HG02759 (cell line): ENCODE measurements around the gene PVALB.
"Not testable (repeated sequence)": the region's sequence is repeated elsewhere in the genome, so short reads cannot be mapped to it uniquely, and the experiment has no call there.

ENCODE experiments used
- ATAC-seq: cut with Tn5 transposase; IDR thresholded peaks from one replicate; pipeline ENCODE4 v1.9.1; 2021; ENCODE audit warnings: mild to moderate bottlenecking, moderate library complexity; ENCODE audit not compliant: unreplicated experiment

The PVALB gene

DNA sequence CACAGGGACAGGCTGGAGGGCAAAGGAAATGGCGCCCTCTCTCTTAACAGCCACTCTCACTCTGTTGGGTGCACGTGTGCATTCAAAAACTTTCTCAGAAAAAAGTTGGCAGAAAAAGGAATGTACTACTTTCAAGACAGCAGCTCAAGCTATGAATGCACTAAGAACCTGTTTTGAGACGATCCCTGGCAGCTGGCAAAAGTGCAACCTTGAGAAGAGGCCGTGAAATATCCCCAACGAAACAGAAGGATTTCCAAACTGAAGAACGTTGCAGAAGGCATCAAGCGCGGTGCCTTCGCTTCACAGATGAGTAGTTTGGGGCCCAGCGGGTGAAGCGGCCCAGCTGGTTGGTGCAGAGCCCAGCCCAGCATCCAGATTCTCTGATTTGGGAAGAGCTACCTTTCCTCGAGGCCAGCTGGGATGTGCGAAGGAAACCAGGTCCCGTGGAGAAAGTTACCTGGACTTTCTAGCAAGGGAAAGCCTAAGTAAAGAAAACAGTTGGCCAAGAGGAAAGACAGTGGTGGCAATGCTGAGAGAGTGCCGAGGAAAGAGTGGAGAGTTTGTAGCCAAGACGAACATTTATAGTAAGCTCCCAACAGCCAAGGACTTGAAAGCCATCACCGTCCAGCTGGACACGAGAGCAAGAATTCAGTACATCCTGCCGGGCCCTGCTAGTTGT, 57.2 kb downstream of the PVALB start:
- no peak for ATAC-seq

DNA sequence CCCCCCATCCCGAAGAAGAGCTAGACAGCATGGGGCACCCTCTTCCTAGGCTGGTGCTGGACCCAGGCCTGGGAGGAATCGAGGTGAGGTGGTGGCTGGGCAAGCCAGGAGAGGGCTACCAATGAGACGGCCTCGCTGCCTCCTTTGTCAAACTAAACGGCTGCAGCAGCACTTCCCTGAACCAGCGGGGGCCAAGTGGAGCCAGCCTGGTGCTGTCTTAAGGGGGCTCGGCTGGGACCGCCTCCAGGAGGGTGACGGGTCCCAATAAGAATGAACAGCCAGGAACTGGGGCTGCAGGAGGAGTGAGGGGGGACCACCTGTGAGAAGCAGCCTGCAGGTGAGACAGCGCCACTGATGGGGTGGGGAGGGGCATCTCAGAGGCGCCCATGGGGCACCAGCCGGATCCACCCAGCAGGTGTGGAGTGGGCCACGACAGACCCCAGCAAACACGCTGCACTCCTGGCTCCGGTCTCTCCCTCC, 58.0 kb downstream of the PVALB start:
- ATAC-seq, result no peak

DNA sequence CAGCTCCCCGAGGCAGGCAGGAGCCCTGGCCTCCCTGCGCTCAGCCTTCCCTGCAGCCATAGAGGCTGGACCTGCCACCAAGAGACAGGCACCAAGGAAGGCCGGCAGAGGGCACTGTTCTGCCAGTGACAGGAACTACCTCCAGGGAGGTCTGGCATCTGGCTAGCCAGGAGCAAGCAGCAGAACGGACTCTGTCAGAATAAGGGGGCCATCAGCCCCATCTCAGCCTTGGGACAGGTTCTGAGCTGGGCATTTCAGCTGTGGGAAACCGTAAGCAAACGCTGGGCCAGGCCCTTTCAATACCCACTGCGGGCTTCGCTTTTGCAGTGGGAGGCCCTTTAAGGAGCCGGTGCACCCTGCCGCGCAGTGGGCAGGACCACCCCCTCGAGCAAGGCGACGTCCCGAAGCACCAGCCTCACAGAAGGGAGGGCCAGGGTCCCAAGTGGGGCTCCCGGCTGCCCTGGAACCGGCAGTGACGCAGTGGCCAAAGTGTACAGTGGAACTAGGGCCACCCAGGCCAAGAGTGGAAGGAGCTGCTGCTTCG, 59.1 kb downstream of the PVALB start:
- no peak for ATAC-seq

DNA sequence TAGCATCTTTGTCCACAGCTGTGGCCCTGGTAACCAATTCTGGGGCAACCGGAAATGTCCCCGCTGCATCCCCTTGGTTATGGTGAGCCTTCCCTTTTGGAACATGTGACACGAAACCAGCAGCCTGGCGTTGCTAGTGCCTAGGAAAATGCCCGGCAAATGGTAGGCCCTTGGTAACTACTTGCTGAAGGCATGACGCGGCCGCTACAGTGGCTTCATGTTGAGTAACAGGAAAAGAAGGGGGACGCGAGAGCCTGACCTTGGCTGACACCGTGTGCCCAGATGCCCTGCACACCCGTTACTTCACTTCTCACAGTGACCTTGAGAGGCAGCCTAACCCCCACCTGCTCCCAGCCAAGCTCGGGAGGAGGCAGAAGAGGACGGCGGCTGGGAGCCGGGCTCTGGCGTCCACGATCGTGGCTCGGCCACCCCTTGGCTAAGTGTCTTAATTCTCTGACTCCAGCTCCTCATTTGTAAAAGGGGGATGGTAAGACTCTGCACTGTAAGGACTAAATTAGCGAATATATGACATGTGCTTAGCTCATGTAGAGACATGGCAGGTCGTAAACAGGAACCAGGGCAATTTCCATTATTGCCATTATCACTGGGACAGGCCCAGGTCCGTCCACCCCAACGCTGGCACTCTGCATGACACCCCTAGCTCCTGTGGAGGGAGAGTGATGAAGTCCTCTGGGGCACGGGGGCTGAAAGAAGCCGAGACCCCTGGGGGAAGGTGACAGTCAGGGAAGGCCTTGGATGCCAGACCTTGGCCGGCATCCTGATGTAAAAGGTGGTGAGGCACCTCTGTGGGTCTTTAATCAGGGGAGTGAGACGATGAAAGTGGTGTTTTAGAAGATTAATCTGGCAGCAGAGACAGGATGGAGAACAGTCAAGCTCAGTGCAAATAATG, 59.8 kb downstream of the PVALB start:
- no peak for ATAC-seq

DNA sequence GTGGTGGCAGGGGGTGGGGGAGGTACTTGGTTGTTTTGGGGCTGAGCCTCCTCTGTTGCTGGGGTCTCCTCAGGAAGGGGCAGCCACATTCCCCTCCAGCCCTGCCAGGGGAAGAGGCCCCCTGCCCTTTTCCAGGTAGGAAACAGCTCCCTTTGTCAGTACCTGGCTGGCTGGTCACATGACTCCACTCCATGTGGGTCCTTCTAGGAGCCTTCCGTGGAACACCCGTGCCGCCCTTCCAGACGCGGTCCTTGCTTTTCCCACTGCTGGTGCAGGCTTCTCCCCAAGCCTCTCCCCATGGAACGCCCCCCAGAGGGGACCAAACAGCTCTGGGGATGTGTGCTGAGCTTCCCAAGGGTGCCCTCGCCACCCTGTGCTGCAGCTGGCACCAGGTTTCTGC, 60.8 kb downstream of the PVALB start:
- ATAC-seq, result no peak

DNA sequence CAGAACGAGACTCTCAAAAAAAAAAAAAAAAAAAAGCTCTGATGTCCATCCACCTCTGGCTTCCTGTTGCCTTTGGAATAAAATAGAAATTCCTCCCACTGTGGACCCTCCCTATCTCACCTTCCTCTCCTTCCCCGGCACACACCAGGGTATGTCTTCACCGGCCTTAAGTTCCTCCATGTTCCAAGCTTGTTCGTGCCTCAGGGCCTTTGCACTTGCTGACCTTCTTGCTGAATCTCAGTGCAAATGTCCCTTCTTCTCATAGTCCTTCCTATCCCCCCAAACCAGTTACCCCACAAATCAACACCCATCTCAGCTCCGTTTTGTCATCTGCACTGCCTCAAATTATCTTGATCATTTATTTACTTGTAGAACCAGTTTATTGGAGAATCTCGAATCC, 61.5 kb downstream of the PVALB start:
- ATAC-seq, result no peak

DNA sequence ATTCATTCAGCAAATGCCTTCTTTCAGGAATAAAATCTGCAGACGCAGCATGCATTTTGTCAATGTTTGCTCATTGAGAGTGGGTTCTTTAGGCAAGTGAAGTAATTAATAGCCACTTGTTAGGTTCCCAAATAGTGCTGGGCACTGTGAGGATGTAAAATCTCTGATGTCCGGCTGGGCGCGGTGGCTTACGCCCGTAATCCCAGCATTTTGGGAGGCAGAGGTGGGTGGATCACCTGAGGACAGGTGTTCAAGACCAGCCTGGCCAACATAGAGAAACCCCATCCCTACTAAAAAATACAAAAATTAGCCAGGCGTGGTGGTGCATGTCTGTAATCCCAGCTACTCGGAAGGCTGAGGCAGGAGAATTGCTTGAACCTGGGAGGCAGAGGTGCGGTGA, 62.0 kb downstream of the PVALB start:
- ATAC-seq, result not testable (repeated sequence)

DNA sequence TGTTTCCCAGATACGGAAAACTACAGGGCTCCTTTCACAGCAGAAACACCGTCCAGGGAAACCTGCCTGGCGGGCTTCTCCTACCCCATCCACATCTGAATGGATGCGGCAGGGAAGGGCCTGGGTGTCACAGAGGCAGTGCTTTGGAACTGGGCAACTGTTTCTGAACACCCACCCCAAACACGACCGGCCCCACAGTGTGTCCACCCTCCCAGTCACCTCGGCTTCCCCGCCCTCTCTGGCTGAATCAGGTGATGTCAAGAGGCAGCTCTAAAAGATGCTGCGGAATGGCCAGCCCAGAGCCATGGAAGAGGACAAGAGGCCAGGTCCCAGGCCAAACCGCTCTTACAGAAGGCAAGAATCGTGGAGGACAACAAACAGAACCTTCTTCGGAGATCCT, 62.9 kb downstream of the PVALB start:
- ATAC-seq, result no peak

DNA sequence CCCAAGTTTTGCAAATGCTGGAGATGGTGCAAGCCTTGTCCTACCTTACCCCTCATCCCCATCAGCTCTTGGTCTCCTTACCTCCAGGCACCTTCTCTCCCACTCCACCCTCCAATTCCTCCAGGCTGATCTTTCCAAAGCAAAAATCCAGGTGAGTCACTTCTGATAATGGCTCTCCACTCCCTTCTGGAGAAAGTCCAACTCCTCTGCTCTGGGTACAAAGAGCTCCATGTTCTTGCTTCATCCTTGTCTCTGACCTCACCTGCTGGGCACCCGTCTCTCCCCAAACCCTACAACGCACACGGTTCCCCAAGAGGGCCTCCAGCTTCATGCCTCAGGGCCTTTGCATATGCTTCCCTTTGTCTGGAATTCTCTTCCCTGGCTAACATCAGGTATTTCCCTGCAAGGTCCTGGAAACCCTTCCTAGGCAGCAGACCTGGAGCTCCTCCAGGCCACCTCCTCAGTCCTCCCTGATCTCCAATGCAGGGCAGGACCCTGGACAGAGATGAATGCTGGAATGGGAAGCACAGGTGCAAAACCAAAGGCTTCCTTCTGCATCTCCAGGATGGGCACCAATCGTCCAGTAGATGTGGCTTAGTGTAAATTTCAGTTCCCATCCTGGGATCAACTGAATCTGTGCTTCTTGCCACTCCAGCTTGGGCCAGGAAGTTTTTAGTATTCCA, 63.6 kb downstream of the PVALB start:
- no peak for ATAC-seq
